Skeletal muscle satellite cell (primary cell): ENCODE results near the gene VSTM2L.

Experiments used
- H3K27me3 ChIP-seq: 2 replicates; pipeline ENCODE4 v1.7.0; 2013; ENCODE audit warnings: low read length; ENCODE audit not compliant: control insufficient read depth, insufficient read depth
- H3K36me3 ChIP-seq: 2 replicates; pipeline ENCODE4 v1.7.0; 2013; ENCODE audit warnings: mild to moderate bottlenecking, control low read depth, low read length; ENCODE audit not compliant: insufficient read depth
- H3K4me1 ChIP-seq: 2 replicates; pipeline ENCODE4 v1.7.0; 2013; ENCODE audit warnings: low read length; ENCODE audit not compliant: control insufficient read depth, insufficient read depth
- H3K4me2 ChIP-seq: 2 replicates; pipeline ENCODE4 v1.7.0; 2013; ENCODE audit warnings: mild to moderate bottlenecking, low read length
- H3K4me3 ChIP-seq: 2 replicates; pipeline ENCODE4 v1.7.0; 2013; ENCODE audit warnings: low read length
- H3K9ac ChIP-seq: 2 replicates; pipeline ENCODE4 v1.7.0; 2013; ENCODE audit warnings: mild to moderate bottlenecking, low read depth, low read length, moderate library complexity
- H3K9me3 ChIP-seq: replicated peaks from 2 replicates; pipeline ENCODE4 v1.7.0; 2013; ENCODE audit warnings: mild to moderate bottlenecking, control low read depth, low read length

The VSTM2L gene

DNA sequence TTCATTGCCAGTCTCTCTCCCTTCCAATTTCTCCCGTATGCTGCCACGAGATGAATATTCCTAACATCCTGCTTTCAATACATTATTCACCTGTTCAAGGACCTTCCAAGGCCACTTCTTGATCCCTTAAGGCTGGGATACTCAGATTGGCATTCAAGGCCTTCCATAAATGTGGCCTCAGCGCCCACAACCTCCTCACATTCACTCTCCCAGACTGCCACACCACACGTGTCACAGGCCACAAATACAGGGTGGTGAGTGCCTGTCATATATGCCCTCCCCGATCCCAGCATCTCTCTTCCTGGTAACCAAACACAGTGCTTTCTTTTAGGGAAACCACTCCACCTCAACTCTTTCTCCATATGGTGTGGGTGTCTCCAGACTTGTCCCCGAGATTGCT, 74.9 kb downstream of the VSTM2L start:
- no peaks in the 10 kb centered on the region for H3K4me1 ChIP-seq
- no peaks in the 10 kb centered on the region for H3K9me3 ChIP-seq

DNA sequence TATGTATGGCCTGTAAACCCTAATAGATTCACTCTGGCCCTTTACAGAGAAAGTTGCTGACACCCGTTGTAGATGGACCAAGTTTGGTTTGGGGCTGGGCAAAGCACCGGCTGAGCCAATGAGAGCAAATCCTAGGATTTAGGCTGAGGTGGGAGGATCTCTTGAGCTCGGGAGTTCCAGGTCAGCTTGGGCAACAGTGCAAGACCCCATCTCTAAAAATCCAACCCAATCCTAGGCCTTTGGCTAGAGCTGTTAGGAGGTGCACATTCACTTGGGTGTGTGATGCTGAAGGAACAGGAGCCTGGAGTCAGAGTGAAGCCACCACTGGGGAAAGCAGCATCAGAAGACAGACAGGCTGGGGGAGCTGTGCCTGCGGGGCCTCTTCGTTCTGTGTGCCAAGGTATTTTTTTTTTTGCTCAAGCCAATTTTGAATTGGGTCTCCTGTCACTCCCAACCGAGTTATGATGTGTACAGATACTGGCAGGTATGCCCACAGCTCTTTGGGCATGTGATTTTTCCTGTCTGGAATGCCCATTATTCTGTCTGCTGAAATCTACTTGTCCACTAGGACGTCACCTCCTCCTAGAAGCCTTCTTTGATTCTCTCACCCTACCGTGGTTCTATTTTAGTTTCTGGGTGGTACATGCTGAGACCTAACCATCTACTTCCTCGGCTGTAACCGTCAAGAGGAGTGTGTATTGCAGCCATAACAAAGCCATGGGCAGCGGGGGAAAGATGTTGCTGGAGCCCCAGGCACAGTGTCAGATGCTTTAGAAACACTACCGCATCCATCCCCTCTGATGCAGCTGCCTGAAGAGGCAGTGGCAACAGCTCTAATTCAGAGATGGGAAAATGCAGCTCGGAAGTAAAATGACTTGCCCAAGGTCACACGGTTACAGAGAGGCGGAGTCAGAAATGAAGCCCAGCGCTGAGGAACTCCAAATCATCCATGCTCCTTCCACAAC, 76.4 kb downstream of the VSTM2L start:
- Histone ChIP-seq H3K4me3 (no peak overlapping the region), H3K27me3 (no peaks in the 10 kb centered on the region), H3K4me1 (no peaks in the 10 kb centered on the region), H3K9me3 (no peaks in the 10 kb centered on the region), H3K36me3 (peaks cover 4% of the 10 kb centered on the region), H3K4me2 (no peak overlapping the region), H3K9ac (no peak overlapping the region)

More for the DNA sequence above, 74.9 kb downstream of the VSTM2L start:
- no peaks in the 10 kb centered on the region for H3K27me3 ChIP-seq
- no peak overlapping the region for H3K4me3 ChIP-seq
- H3K9ac ChIP-seq, result no peak overlapping the region
- no peak overlapping the region for H3K4me2 ChIP-seq
- peaks cover 4% of the 10 kb centered on the region for H3K36me3 ChIP-seq

DNA sequence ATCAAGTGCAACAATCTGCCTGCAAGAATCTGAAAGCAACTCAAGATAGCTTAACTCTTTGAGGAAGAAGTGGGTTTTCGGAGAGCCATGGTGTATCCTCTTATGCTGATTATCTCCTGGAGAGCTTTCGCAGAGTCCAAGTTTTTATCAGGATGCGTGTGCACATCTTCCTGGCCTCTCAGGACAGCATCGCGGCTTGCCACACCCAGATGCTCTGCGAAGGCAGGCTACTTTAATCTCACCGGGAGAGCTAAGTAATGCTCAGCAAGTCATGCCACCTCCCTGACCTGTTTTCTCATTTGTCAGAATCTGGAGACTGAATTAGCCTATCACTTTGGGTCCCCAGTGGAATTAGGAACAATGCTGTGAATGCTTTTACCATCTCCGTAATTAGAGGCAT, 77.5 kb downstream of the VSTM2L start:
- Histone ChIP-seq H3K4me2 (no peak overlapping the region), H3K9me3 (no peaks in the 10 kb centered on the region), H3K27me3 (no peaks in the 10 kb centered on the region), H3K36me3 (peaks cover 4% of the 10 kb centered on the region), H3K4me1 (no peaks in the 10 kb centered on the region), H3K4me3 (no peak overlapping the region), H3K9ac (no peak overlapping the region)

DNA sequence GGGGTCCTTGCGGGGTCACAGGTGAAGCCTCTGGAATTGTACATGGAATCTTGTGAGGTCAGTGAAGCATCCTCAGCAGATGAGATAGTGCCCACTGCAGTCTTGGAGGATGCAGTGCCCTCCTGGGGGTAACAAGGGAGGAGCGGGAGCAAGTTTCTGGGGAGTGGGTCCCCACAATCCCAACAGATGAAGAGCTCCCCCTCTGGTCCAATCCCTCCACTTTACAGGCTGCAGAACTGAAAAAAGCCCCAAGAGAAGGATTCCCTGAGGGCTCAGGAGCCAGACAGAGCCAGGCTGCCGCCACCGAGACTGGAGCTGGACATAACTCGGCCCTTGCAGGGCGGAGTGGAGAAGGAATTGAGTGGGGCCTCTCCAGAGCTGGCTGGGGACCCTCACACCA, 77.9 kb downstream of the VSTM2L start:
- Histone ChIP-seq H3K36me3 (peaks cover 4% of the 10 kb centered on the region), H3K27me3 (no peaks in the 10 kb centered on the region), H3K4me2 (no peak overlapping the region), H3K9me3 (no peaks in the 10 kb centered on the region), H3K4me1 (no peaks in the 10 kb centered on the region), H3K9ac (no peak overlapping the region), H3K4me3 (no peak overlapping the region)

DNA sequence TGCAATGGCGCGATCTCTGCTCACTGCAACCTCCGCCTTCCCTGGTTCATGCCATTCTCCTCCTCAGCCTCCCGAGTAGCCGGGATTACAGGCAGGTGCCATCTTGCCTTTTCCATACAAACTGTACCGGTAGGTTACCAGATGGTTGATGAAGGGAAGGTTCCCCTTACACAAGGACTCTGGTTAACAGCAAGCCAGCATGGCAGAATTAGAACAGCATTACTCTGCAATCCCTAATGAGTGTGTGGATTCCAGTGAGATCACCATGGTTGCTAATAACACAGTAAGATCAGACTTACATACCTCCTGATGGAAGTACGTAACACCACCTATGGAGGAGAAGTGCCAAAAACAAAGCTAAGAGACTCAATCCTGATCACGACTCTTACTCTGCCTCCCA, 78.6 kb downstream of the VSTM2L start:
- no peaks in the 10 kb centered on the region for H3K27me3 ChIP-seq
- no peak overlapping the region for H3K4me3 ChIP-seq
- no peak overlapping the region for H3K4me2 ChIP-seq
- peaks cover 4% of the 10 kb centered on the region for H3K36me3 ChIP-seq
- H3K4me1 ChIP-seq, result peaks cover 3% of the 10 kb centered on the region
- no peaks in the 10 kb centered on the region for H3K9me3 ChIP-seq
- H3K9ac ChIP-seq, result no peak overlapping the region

DNA sequence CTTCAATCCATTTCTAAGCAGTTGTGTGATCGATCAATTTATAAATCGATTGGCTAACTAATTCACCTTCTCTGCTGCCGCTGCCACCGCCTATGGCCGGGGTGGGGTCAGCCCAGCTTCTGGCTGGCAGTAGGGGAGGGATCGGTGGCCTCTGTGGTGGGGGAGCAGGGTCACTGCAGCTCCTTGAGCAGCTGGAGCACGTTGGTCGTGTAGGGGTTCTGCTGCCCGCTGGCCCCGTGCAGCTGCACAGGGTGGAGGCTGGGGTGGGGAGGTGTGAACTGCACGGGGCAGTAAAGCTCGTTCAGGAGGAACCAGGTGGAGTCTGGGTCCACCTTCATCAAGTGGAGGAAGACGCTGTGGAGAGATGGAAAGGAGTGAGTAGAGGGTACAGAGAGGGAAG, 80.4 kb downstream of the VSTM2L start:
- H3K4me1 ChIP-seq, result peaks cover 20% of the 10 kb centered on the region

DNA sequence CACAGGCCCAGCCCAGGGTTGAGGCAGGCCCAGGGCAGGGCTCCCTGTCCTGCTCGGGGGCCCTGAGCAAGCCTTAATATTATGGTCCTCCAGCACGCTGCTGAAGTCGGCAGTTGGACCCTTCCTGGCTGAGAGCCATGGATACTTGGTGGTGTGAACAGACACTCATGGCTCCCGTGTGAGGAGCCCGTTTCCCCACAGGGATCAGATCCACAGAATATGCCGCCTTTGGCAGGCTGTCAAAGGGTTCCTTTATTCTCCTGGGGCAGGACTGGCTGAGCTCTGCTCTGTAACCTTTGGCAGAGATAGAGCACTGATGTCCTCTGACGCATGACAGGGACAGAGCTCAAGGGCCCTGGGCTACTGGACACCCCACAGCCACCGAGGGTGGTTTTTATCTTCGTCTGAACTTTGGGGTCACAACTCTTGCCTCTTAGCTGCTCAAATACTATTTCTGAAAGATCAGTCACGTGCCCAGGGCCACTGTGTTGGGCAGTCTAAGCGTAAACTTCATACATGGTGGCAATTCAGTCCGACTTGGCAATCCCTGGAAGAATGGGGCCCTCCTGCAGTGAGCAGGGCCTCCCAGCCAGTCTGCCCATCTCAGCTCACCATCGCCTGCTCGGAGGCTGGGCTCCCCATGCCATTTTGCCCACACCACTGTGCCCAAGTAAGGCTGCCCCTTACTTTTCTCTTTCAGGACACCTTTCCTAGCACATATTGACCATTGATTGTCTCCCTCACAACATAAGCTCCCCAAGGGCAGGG, 81.3 kb downstream of the VSTM2L start:
- Histone ChIP-seq H3K4me2 (no peak overlapping the region), H3K27me3 (no peaks in the 10 kb centered on the region), H3K9me3 (no peaks in the 10 kb centered on the region), H3K36me3 (peaks cover 4% of the 10 kb centered on the region), H3K4me1 (peaks cover 26% of the 10 kb centered on the region), H3K9ac (no peak overlapping the region), H3K4me3 (no peak overlapping the region)

More for the DNA sequence above, 80.4 kb downstream of the VSTM2L start:
- no peaks in the 10 kb centered on the region for H3K9me3 ChIP-seq
- H3K27me3 ChIP-seq, result no peaks in the 10 kb centered on the region
- H3K4me3 ChIP-seq, result no peak overlapping the region
- no peak overlapping the region for H3K9ac ChIP-seq
- no peak overlapping the region for H3K4me2 ChIP-seq
- H3K36me3 ChIP-seq, result peaks cover 4% of the 10 kb centered on the region

DNA sequence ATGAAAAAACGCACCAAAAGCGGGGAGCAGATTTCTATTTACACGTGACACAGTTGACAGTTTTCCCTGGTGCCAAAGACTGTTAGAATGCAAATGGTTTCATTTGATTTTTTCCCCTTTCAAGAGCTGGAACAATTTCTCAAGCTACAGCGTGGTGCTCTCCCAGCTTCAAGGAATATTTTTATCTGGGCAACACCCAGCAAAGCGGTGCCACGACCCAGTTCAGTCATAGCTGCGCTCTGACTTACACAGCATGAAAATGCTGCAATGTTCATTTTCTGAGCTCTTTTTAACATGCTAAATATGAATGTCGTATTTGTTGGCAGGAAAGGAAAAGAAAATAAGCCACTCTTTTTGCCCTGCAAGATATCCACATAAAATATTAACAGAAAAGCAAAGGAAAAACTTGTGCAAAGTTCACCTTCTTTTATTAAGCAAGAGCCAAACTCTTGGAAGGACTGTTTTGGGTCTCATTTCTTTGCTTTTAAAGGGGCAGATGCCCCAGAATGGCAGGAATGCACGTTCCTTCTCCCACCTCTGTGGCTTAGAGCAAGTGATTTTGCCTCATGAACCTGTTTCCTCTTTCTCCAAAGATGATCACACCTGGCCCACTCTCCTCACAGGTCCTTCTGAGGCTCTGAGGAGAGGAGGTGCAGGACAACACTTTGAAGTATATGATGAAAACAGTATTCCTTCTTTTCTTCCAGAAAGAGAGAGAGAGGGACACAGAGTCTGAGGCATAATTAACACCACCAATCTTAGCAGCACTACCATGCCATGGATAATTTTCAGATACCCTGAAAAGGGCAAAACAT, 83.3 kb downstream of the VSTM2L start:
- no peaks in the 10 kb centered on the region for H3K27me3 ChIP-seq
- no peak overlapping the region for H3K4me2 ChIP-seq
- no peak overlapping the region for H3K4me3 ChIP-seq
- H3K9ac ChIP-seq, result no peak overlapping the region
- H3K4me1 ChIP-seq, result peaks cover 47% of the 10 kb centered on the region
- H3K36me3 ChIP-seq, result peaks cover 4% of the 10 kb centered on the region
- H3K9me3 ChIP-seq, result no peaks in the 10 kb centered on the region

DNA sequence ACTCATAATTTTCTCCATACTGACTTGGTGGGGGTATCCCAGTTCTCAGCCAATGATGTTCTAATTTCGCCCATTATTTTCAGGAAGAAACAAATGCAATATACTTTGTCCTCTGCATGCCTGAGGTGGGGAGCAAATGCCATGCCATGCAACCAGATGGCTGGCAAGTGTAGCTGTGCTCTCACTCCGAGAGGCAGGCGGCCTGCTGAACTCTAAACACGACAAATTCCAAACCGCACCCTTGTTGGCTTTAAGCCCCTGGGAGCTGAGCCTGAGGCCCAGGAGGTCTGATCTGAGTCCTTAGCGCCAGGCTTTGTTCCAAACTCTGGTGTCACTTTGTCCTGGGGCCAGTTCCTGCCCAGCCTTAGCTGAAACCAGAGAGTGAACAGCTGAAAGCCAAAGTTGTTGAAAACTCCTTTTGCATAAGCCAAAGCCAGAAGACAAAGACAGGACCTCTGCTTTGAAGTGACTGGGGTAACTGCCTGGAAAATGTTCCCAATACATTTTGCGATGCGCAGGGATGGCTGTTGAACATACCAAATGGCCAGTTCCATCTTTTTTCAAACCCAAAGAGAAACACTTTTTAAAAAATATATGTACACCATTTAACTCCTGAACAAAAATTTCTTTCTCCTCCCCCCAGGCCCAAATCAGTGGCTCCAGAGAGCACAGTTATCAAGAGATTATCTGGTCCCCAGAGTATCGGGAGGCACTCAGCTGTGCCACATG, 84.1 kb downstream of the VSTM2L start:
- Histone ChIP-seq H3K4me2 (no peak overlapping the region), H3K36me3 (no peaks in the 10 kb centered on the region), H3K9me3 (no peaks in the 10 kb centered on the region), H3K4me1 (peaks cover 54% of the 10 kb centered on the region), H3K4me3 (no peak overlapping the region), H3K9ac (peak overlapping the region; percentile 26), H3K27me3 (no peaks in the 10 kb centered on the region)

DNA sequence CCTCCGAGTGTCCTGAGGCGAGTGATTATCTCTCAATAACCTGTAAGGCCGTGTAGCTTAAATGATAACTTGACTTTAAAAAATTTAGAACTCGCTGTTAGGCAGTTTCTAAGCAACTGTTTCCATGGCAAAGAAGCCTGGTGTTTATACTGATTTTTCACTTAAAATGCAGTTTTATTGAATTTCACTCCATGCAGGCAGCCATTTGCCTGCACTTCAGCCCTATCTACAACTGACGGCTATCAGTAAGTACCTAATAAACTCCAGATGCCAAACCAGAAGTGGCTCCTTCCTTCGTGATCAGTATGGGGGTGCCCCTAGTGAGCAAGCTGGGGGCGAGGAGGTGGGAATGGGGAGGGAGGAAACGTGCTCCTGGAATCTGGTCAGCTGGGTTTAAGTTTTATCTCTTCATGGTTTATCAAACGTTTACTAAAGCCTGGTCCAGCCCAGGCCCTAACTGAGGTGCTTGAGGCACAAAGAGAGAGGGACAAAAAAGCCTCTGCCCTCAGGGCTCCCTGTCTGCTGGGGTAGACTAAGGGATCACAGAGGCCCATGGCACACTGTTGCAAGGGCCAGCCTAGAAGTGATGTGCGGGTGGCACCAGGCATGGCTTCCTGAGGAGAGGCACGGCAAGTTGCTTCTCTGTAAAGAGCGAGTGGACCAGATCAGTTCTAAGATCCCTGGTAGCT, 84.8 kb downstream of the VSTM2L start:
- H3K36me3 ChIP-seq, result no peaks in the 10 kb centered on the region

More for the DNA sequence above, 84.8 kb downstream of the VSTM2L start:
- Histone ChIP-seq H3K27me3 (no peaks in the 10 kb centered on the region), H3K4me2 (no peak overlapping the region), H3K9me3 (no peaks in the 10 kb centered on the region), H3K4me3 (no peak overlapping the region), H3K9ac (peak overlapping the region; percentile 26), H3K4me1 (peaks cover 62% of the 10 kb centered on the region)
